ENCODE measurements around the gene DDC. TPM values are rescaled to one million over a fixed set of nuclear protein-coding genes. Genes with fewer than 3 reads are reported as not detected.

DDC gene
- total RNA-seq, 3 donors from 2014 or later (not counting 1 experiment from before 2014, with no cell fraction given), result not detected

DNA sequence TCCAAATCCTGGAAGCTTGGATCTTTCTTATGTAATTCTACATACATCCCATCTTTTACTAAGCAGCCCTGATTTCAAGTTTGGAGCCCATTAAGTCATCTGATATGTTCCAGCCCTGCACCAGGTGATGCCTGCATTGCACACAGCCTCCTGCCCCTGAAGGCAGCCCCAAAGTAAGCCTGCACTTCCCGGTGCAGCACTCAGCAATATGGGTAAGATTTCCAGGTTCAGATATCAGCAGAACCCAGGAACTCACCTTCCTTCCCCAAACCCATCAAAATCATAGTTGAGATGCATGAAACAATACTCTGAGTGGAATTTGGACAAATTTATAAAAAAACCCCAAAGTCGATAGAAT lies 333 bp upstream of the DDC start:
- intact Hi-C loops (cut with micrococcal nuclease), result no loop called here
- Mint-ChIP-seq H3K4me3 (no peak overlapping the region), H3K27me3 (ENCODE audit: low read depth in 2 of 2) (peaks cover 8 to 14% of the 10 kb centered on the region in 2 donors), H3K27ac (no peak overlapping the region), H3K9me3 (peaks cover 0 to under 1% of the 10 kb centered on the region in 2 donors), H3K36me3 (no peaks in the 10 kb centered on the region), H3K4me1 (no peaks in the 10 kb centered on the region)
- no peak overlapping the region for H3K27ac ChIP-seq (ENCODE audit: low read length)
- H3K27me3 ChIP-seq (ENCODE audit: control insufficient read depth, insufficient read depth, low read length), result no peaks in the 10 kb centered on the region
- no peak for TF ChIP-seq CTCF (IDR thresholded peaks at IDR 0.05)
- DNase-seq (no peak), ATAC-seq (no peak)
- no peaks in the 10 kb centered on the region for H3K9me3 ChIP-seq (ENCODE audit: control insufficient read depth, insufficient read depth, low read length)
- no peaks in the 10 kb centered on the region for H3K4me1 ChIP-seq (ENCODE audit: control insufficient read depth, insufficient read depth, low read length)
- no peak overlapping the region for H3K4me3 ChIP-seq (ENCODE audit: low read length)
- H3K36me3 ChIP-seq (ENCODE audit: control insufficient read depth, insufficient read depth, low read length), result no peaks in the 10 kb centered on the region
- WGBS (ENCODE audit: insufficient coverage), result 77% methylated on average over 2 of the region's 2 CpGs

- intact Hi-C loops (cut with micrococcal nuclease), result no loop called here
- 97% methylated on average over 8 of the region's 8 CpGs for WGBS (ENCODE audit: insufficient coverage)
- no peak overlapping the region for H3K4me3 ChIP-seq (ENCODE audit: low read length)
- no peak overlapping the region for H3K27ac Mint-ChIP-seq
- H3K36me3 ChIP-seq (ENCODE audit: control insufficient read depth, insufficient read depth, low read length), result no peaks in the 10 kb centered on the region
- H3K27ac ChIP-seq (ENCODE audit: low read length), result no peak overlapping the region
- H3K27me3 ChIP-seq (ENCODE audit: control insufficient read depth, insufficient read depth, low read length), result no peaks in the 10 kb centered on the region
- ATAC-seq (no peak), DNase-seq (no peak)
- no peaks in the 10 kb centered on the region for H3K4me1 Mint-ChIP-seq
- no peak overlapping the region for H3K4me3 Mint-ChIP-seq
- H3K36me3 Mint-ChIP-seq, result no peaks in the 10 kb centered on the region
- H3K27me3 Mint-ChIP-seq (ENCODE audit: low read depth in 2 of 2), result peaks cover 6 to 14% of the 10 kb centered on the region in 2 donors
- TF ChIP-seq CTCF (IDR thresholded peaks at IDR 0.05), result no peak
- H3K4me1 ChIP-seq (ENCODE audit: control insufficient read depth, insufficient read depth, low read length), result no peaks in the 10 kb centered on the region
- no peaks in the 10 kb centered on the region for H3K9me3 ChIP-seq (ENCODE audit: control insufficient read depth, insufficient read depth, low read length)
- H3K9me3 Mint-ChIP-seq, result no peaks in the 10 kb centered on the region
These were observed 1.0 kb downstream of the DDC start for GRCh38 chr7:50564171-50564570.

- Histone ChIP-seq H3K4me3 (ENCODE audit: low read length) (no peak overlapping the region), H3K9me3 (ENCODE audit: control insufficient read depth, insufficient read depth, low read length) (no peaks in the 10 kb centered on the region), H3K27ac (ENCODE audit: low read length) (no peak overlapping the region), H3K36me3 (ENCODE audit: control insufficient read depth, insufficient read depth, low read length) (no peaks in the 10 kb centered on the region), H3K4me1 (ENCODE audit: control insufficient read depth, insufficient read depth, low read length) (no peaks in the 10 kb centered on the region), H3K27me3 (ENCODE audit: control insufficient read depth, insufficient read depth, low read length) (no peaks in the 10 kb centered on the region)
- Mint-ChIP-seq H3K4me3 (no peak overlapping the region), H3K27ac (no peak overlapping the region), H3K4me1 (no peaks in the 10 kb centered on the region), H3K27me3 (ENCODE audit: low read depth in 2 of 2) (peaks cover 12 to 25% of the 10 kb centered on the region in 2 donors), H3K36me3 (no peaks in the 10 kb centered on the region), H3K9me3 (no peaks in the 10 kb centered on the region)
- DNase-seq (no peak), ATAC-seq (peak in 1 of 3 donors; percentile 23)
- intact Hi-C loops (cut with micrococcal nuclease), result no loop called here
- 85% methylated on average over 5 of the region's 5 CpGs for WGBS (ENCODE audit: insufficient coverage)
- no peak for TF ChIP-seq CTCF (IDR thresholded peaks at IDR 0.05)
These were observed 3.1 kb downstream of the DDC start for GRCh38 chr7:50562136-50562535.

DNA sequence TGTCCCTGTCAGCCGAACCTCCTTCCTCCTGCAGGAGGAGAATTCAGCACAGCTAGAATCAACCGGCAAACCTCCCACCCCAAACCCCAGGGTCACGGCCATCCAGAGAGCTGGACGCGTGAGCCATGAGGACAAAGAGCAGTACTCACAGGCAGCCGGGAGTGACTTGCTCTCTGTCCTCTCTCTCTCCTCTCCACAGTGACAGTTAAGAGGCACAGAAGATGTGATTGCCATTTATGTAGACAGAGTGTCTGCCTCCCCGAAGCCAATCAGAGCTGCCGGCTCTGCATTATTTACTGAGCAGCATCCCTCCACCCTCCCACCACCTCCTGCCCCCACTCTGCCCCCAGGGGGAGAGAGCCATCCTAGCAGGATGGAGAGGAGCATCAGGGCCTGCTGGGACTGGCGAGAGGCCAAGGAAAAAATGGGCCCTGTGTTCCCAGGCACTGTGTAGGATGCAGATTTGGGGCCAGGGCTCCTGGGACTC lies 4.3 kb downstream of the DDC start:
- WGBS (ENCODE audit: insufficient coverage), result 83% methylated on average over 9 of the region's 9 CpGs
- Mint-ChIP-seq H3K4me1 (no peaks in the 10 kb centered on the region), H3K36me3 (no peaks in the 10 kb centered on the region), H3K9me3 (no peaks in the 10 kb centered on the region), H3K27me3 (ENCODE audit: low read depth in 2 of 2) (peaks cover 17 to 34% of the 10 kb centered on the region in 2 donors), H3K27ac (no peak overlapping the region), H3K4me3 (no peak overlapping the region)
- intact Hi-C loops (cut with micrococcal nuclease), result no loop called here
- no peaks in the 10 kb centered on the region for H3K27me3 ChIP-seq (ENCODE audit: control insufficient read depth, insufficient read depth, low read length)
- H3K4me1 ChIP-seq (ENCODE audit: control insufficient read depth, insufficient read depth, low read length), result no peaks in the 10 kb centered on the region
- ATAC-seq (no peak), DNase-seq (no peak)
- no peaks in the 10 kb centered on the region for H3K9me3 ChIP-seq (ENCODE audit: control insufficient read depth, insufficient read depth, low read length)
- no peak overlapping the region for H3K4me3 ChIP-seq (ENCODE audit: low read length)
- no peak overlapping the region for H3K27ac ChIP-seq (ENCODE audit: low read length)
- H3K36me3 ChIP-seq (ENCODE audit: control insufficient read depth, insufficient read depth, low read length), result no peaks in the 10 kb centered on the region
- no peak for TF ChIP-seq CTCF (IDR thresholded peaks at IDR 0.05)
